SU-DHL-6 (cell line): ENCODE results near the gene CPNE4.

Experiments
- H2AFZ ChIP-seq: fragments of 200-600 bp; sonication (generic); 2 replicates; pipeline ENCODE4 v1.6.1; 2014; ENCODE audit warnings: low read depth, mild to moderate bottlenecking, moderate library complexity, mixed read lengths, antibody characterized with exemption, low read length; ENCODE audit not compliant: severe bottlenecking
- H3F3A ChIP-seq: fragments of 200-600 bp; shearing (Covaris generic); 2 replicates; pipeline ENCODE4 v1.6.0; 2016; ENCODE audit warnings: antibody characterized with exemption, mild to moderate bottlenecking; ENCODE audit not compliant: insufficient read depth
- H3K27ac ChIP-seq: fragments of 200-600 bp; sonication (generic); 2 replicates; pipeline ENCODE4 v1.5.1; 2016; ENCODE audit warnings: low read depth, mild to moderate bottlenecking, low read length, moderate library complexity, mixed read lengths
- H3K27me3 ChIP-seq: fragments of 200-600 bp; sonication (generic), shearing (Covaris generic); 2 replicates; pipeline ENCODE4 v1.6.0; 2014; ENCODE audit warnings: mild to moderate bottlenecking, low read length
- H3K36me3 ChIP-seq: fragments of 200-600 bp; sonication (generic); 2 replicates; pipeline ENCODE4 v1.6.1; 2014; ENCODE audit warnings: mild to moderate bottlenecking, low read length, mixed read lengths
- H3K4me2 ChIP-seq: fragments of 300-600, 200-600 bp; shearing (Covaris generic), sonication (generic); 2 replicates; pipeline ENCODE4 v1.6.0; 2014; ENCODE audit warnings: low read length, low read depth, mild to moderate bottlenecking; ENCODE audit not compliant: poor library complexity, severe bottlenecking
- H3K4me3 ChIP-seq: fragments of 200-600 bp; sonication (generic); 2 replicates; pipeline ENCODE4 v1.5.1; 2014; ENCODE audit warnings: antibody characterized with exemption, low read length, mild to moderate bottlenecking, mixed read lengths; ENCODE audit not compliant: insufficient read depth, poor library complexity, severe bottlenecking
- H3K79me2 ChIP-seq: fragments of 200-600 bp; sonication (generic); 2 replicates; pipeline ENCODE4 v1.6.1; 2014; ENCODE audit warnings: mild to moderate bottlenecking, low read length, moderate library complexity; ENCODE audit not compliant: insufficient read depth
- H3K9ac ChIP-seq: fragments of 200-600 bp; sonication (generic); 2 replicates; pipeline ENCODE4 v1.7.0; 2014; ENCODE audit warnings: mild to moderate bottlenecking, low read length
- H3K9me2 ChIP-seq: fragments of 200-600 bp; sonication (generic); replicated peaks from 2 replicates; pipeline ENCODE4 v1.6.1; 2014; ENCODE audit warnings: low read length; ENCODE audit not compliant: insufficient read depth
- H3K9me3 ChIP-seq: fragments of 200-600 bp; sonication (generic); 2 replicates; pipeline ENCODE4 v1.6.1; 2014; ENCODE audit warnings: low read length, mixed read lengths; ENCODE audit not compliant: insufficient read depth
- H4K20me1 ChIP-seq: fragments of 200-600 bp; sonication (generic); 2 replicates; pipeline ENCODE4 v1.6.1; 2014; ENCODE audit warnings: low read depth, mild to moderate bottlenecking, antibody characterized with exemption, low read length, moderate library complexity, mixed read lengths
- EZH2phosphoT487 ChIP-seq: fragments of 200-600 bp; sonication (generic), shearing (Covaris generic); conservative IDR thresholded peaks from 2 replicates; pipeline ENCODE4 v1.6.1; 2018; ENCODE audit warnings: mild to moderate bottlenecking, antibody characterized with exemption, low read length, moderate library complexity, mixed read lengths
- TF ChIP-seq, protein P1 (sequence below): fragments of 200-600 bp; sonication (generic); IDR thresholded peaks from one replicate; pipeline ENCODE4 v1.5.1; 2017; ENCODE audit warnings: antibody characterized with exemption, mild to moderate bottlenecking, low read length, moderate library complexity; ENCODE audit not compliant: insufficient read depth, poor library complexity, severe bottlenecking

Gene CPNE4

DNA sequence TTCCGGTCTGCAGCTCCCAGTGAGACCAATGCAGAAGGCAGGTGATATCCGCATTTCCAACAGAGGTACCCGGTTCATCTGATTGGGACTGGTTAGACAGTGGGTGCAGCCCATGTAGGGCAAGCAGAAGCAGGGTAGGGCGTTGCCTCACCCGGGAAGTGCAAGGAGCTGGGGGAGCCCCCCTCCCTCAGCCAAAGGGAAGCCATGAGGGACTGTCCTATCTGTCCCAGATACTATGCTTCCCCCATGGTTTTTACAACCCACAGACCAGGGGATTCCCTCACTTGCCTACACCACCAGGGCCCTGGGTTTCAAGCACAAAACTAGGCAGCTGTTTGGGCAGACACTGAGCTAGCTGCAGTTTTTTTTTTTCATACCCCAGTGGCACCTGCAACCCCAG lies 71.8 kb downstream of the CPNE4 start:
- Histone ChIP-seq H3K9me2 (no peaks in the 10 kb centered on the region), H3K4me2 (no peak overlapping the region), H3F3A (no peaks in the 10 kb centered on the region), H3K79me2 (no peaks in the 10 kb centered on the region), H3K9ac (no peak overlapping the region), H3K27me3 (no peaks in the 10 kb centered on the region), H3K36me3 (no peaks in the 10 kb centered on the region), H3K9me3 (no peaks in the 10 kb centered on the region), H3K27ac (no peak overlapping the region), H3K4me3 (no peak overlapping the region), H2AFZ (no peak overlapping the region), H4K20me1 (no peaks in the 10 kb centered on the region)
- no peak for TF ChIP-seq EZH2phosphoT487
- TF ChIP-seq, protein P1, sequence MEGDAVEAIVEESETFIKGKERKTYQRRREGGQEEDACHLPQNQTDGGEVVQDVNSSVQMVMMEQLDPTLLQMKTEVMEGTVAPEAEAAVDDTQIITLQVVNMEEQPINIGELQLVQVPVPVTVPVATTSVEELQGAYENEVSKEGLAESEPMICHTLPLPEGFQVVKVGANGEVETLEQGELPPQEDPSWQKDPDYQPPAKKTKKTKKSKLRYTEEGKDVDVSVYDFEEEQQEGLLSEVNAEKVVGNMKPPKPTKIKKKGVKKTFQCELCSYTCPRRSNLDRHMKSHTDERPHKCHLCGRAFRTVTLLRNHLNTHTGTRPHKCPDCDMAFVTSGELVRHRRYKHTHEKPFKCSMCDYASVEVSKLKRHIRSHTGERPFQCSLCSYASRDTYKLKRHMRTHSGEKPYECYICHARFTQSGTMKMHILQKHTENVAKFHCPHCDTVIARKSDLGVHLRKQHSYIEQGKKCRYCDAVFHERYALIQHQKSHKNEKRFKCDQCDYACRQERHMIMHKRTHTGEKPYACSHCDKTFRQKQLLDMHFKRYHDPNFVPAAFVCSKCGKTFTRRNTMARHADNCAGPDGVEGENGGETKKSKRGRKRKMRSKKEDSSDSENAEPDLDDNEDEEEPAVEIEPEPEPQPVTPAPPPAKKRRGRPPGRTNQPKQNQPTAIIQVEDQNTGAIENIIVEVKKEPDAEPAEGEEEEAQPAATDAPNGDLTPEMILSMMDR, result no peak

DNA sequence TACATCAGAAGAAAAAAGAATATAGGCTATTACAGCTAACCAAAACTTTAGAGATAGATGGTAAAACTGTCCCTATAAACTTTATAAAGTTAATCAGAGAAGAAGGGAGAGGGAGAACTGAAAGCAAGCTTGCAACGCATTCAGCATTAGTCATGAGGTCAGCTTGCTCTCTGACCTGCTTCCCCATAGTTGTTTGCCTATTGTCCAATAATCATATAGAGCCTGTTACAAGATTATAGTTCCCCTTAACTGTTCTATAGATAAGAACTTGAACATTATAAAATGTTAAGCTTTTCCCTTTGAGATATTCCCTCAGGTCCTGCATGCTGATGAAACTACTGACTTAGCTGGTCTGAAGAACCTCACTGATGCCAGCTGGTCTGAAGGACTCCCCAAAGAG lies 74.5 kb downstream of the CPNE4 start:
- H3K4me3 ChIP-seq, result no peak overlapping the region
- no peak overlapping the region for H3K27ac ChIP-seq
- no peak overlapping the region for H3K9ac ChIP-seq
- no peak overlapping the region for H3K4me2 ChIP-seq
- H3K27me3 ChIP-seq, result no peaks in the 10 kb centered on the region
- no peak for TF ChIP-seq EZH2phosphoT487
- TF ChIP-seq, protein P1, result no peak
- H3K9me2 ChIP-seq, result no peaks in the 10 kb centered on the region
- no peaks in the 10 kb centered on the region for H3F3A ChIP-seq
- no peaks in the 10 kb centered on the region for H4K20me1 ChIP-seq
- H3K36me3 ChIP-seq, result no peaks in the 10 kb centered on the region
- H3K79me2 ChIP-seq, result no peaks in the 10 kb centered on the region
- no peak overlapping the region for H2AFZ ChIP-seq
- no peaks in the 10 kb centered on the region for H3K9me3 ChIP-seq

DNA sequence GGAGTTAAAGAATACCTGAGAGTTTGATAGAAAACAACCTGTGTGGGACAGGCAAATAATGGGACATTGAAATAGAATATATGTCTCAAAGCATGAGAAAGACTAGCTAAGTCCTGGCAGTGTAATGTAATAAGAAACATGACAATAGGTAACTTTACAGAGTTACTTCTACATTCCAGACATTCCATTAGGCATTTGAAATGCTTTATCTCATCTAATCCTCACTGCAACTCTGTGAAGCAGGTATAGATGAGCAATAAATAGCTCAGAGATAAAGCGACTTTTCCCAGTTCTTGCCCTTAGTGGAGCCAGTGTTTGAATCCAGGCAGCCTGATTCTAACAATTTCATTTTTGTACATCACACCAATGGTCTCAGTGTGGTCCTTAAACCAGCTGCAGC lies 76.8 kb downstream of the CPNE4 start:
- Histone ChIP-seq H3K27me3 (no peaks in the 10 kb centered on the region), H3F3A (no peaks in the 10 kb centered on the region), H3K36me3 (no peaks in the 10 kb centered on the region), H2AFZ (no peak overlapping the region), H3K4me2 (no peak overlapping the region), H3K9me3 (no peaks in the 10 kb centered on the region), H3K27ac (no peak overlapping the region), H4K20me1 (no peaks in the 10 kb centered on the region), H3K79me2 (no peaks in the 10 kb centered on the region), H3K4me3 (no peak overlapping the region), H3K9me2 (no peaks in the 10 kb centered on the region), H3K9ac (no peak overlapping the region)
- TF ChIP-seq, protein P1, result no peak
- no peak for TF ChIP-seq EZH2phosphoT487
